Mesothelial cell of epicardium (in vitro differentiated cells): ENCODE results near the gene DEFB113. TPM values are rescaled to one million over a fixed set of nuclear protein-coding genes. Genes with fewer than 3 reads are reported as not detected.
"Not testable (repeated sequence)": the region's sequence is repeated elsewhere in the genome, so short reads cannot be mapped to it uniquely, and the experiment has no call there.

ENCODE experiments used
- DNase-seq, 2 experiments: peaks; one replicate each; pipeline ENCODE4 v3.0.0; 2021; ENCODE audit warnings: low spot score in 2 of 2; ENCODE audit not compliant: unreplicated experiment in 2 of 2
- H3K27ac Mint-ChIP-seq: 2 replicates; pipeline ENCODE4 v1.8.0; 2021; ENCODE audit warnings: mixed read lengths
- H3K27me3 Mint-ChIP-seq: 2 replicates; pipeline ENCODE4 v1.8.0; 2021; ENCODE audit warnings: low read depth, mixed read lengths
- H3K36me3 Mint-ChIP-seq: 2 replicates; pipeline ENCODE4 v1.8.0; 2021; ENCODE audit warnings: mixed read lengths
- H3K4me1 Mint-ChIP-seq: 2 replicates; pipeline ENCODE4 v1.8.0; 2021; ENCODE audit warnings: mixed read lengths
- H3K4me3 Mint-ChIP-seq: 2 replicates; pipeline ENCODE4 v1.8.0; 2021; ENCODE audit warnings: mild to moderate bottlenecking, moderate library complexity, mixed read lengths
- H3K9me3 Mint-ChIP-seq: 2 replicates; pipeline ENCODE4 v1.8.0; 2021; ENCODE audit warnings: mixed read lengths
- CTCF ChIP-seq: fragments of 200-600 bp; sonication (generic); IDR thresholded peaks from one replicate; pipeline ENCODE4 v1.5.0; 2021; ENCODE audit warnings: antibody characterized with exemption; ENCODE audit not compliant: unreplicated experiment
- total RNA-seq: library from RNA; stranded (reverse); gene quantifications from 3 replicates; pipeline ENCODE4 v1.2.1, GENCODE V29; 2021

DEFB113 gene
- total RNA-seq, 1 donor from 2014 or later, result not detected

GRCh38 chr6:49950415-49950751 is 19.0 kb downstream of the DEFB113 start:
- Mint-ChIP-seq H3K9me3 (peaks cover 6% of the 10 kb centered on the region), H3K27me3 (no peaks in the 10 kb centered on the region), H3K27ac (no peak overlapping the region), H3K4me1 (no peaks in the 10 kb centered on the region), H3K4me3 (no peak overlapping the region), H3K36me3 (no peaks in the 10 kb centered on the region)
- TF ChIP-seq CTCF, result no peak
- DNase-seq, result no peak

- Mint-ChIP-seq H3K4me1 (no peaks in the 10 kb centered on the region), H3K9me3 (peaks cover 15% of the 10 kb centered on the region), H3K4me3 (no peak overlapping the region), H3K36me3 (no peaks in the 10 kb centered on the region), H3K27ac (no peak overlapping the region), H3K27me3 (no peaks in the 10 kb centered on the region)
- DNase-seq, result no peak
- no peak for TF ChIP-seq CTCF
Measured at GRCh38 chr6:49949062-49949461, 20.4 kb downstream of the DEFB113 start.

- H3K27ac Mint-ChIP-seq, result no peak overlapping the region
- H3K4me3 Mint-ChIP-seq, result no peak overlapping the region
- no peak for DNase-seq
- TF ChIP-seq CTCF, result no peak
- H3K9me3 Mint-ChIP-seq, result peaks cover 19% of the 10 kb centered on the region
- H3K4me1 Mint-ChIP-seq, result no peaks in the 10 kb centered on the region
- no peaks in the 10 kb centered on the region for H3K27me3 Mint-ChIP-seq
- no peaks in the 10 kb centered on the region for H3K36me3 Mint-ChIP-seq
Measured at GRCh38 chr6:49946835-49947234, 22.6 kb downstream of the DEFB113 start.

- H3K9me3 Mint-ChIP-seq, result peaks cover 19% of the 10 kb centered on the region
- H3K27ac Mint-ChIP-seq, DNase-seq, H3K27me3 Mint-ChIP-seq, H3K4me1 Mint-ChIP-seq, H3K36me3 Mint-ChIP-seq, H3K4me3 Mint-ChIP-seq: not testable (repeated sequence)
Measured at GRCh38 chr6:49944068-49944467, 25.4 kb downstream of the DEFB113 start.

- DNase-seq, result no peak
- H3K4me1 Mint-ChIP-seq, result no peaks in the 10 kb centered on the region
- no peaks in the 10 kb centered on the region for H3K36me3 Mint-ChIP-seq
- TF ChIP-seq CTCF, result no peak
- H3K4me3 Mint-ChIP-seq, result no peak overlapping the region
- peaks cover 13% of the 10 kb centered on the region for H3K9me3 Mint-ChIP-seq
- H3K27ac Mint-ChIP-seq, result no peak overlapping the region
- H3K27me3 Mint-ChIP-seq, result no peaks in the 10 kb centered on the region
Measured at GRCh38 chr6:49939993-49940498, 29.4 kb downstream of the DEFB113 start.

- Mint-ChIP-seq H3K4me3 (no peak overlapping the region), H3K36me3 (no peaks in the 10 kb centered on the region), H3K27me3 (no peaks in the 10 kb centered on the region)
Measured at GRCh38 chr6:49937811-49938210, 31.6 kb downstream of the DEFB113 start.

More at GRCh38 chr6:49937811-49938210, 31.6 kb downstream of the DEFB113 start:
- no peak for DNase-seq
- no peak for TF ChIP-seq CTCF
- Mint-ChIP-seq H3K27ac (no peak overlapping the region), H3K4me1 (no peaks in the 10 kb centered on the region), H3K9me3 (no peaks in the 10 kb centered on the region)
